Left kidney (tissue), 1 donor: ENCODE measurements around the gene TRAPPC14. TPM values are rescaled to one million over a fixed set of nuclear protein-coding genes. Genes with fewer than 3 reads are reported as not detected.

Experiments
- polyA plus RNA-seq: library from polyadenylated mRNA; unstranded; fragments of 120-200 nt; gene quantifications from one replicate; pipeline ENCODE4 v1.2.1, GENCODE V29; 2013; ENCODE audit not compliant: insufficient read length

Gene TRAPPC14
- polyA plus RNA-seq, 1 donor, result 22.3 TPM

Other genes starting within 250 kb of the TRAPPC14 start
- gene TRIM4, start 239.2 kb downstream of the TRAPPC14 start, polyA plus RNA-seq, result 37.0 TPM
- gene GJC3, start 229.1 kb downstream of the TRAPPC14 start, polyA plus RNA-seq, result 0.73 TPM
- gene AZGP1, start 182.7 kb downstream of the TRAPPC14 start, polyA plus RNA-seq, result 51.8 TPM
- 76.7 TPM for gene ZKSCAN1, start 143.1 kb downstream of the TRAPPC14 start, polyA plus RNA-seq
- gene ZSCAN21, start 108.9 kb downstream of the TRAPPC14 start, polyA plus RNA-seq, result 24.7 TPM
- 60.6 TPM for gene ZNF3, start 77.0 kb downstream of the TRAPPC14 start, polyA plus RNA-seq
- 126 TPM for gene COPS6, start 69.8 kb downstream of the TRAPPC14 start, polyA plus RNA-seq
- 177 TPM for gene MCM7, start 57.3 kb downstream of the TRAPPC14 start, polyA plus RNA-seq
- gene AP4M1, start 57.1 kb downstream of the TRAPPC14 start, polyA plus RNA-seq, result 33.2 TPM
- 67.9 TPM for gene TAF6, start 39.4 kb downstream of the TRAPPC14 start, polyA plus RNA-seq
- 46.7 TPM for gene CNPY4, start 39.1 kb downstream of the TRAPPC14 start, polyA plus RNA-seq
- gene MBLAC1, start 31.8 kb downstream of the TRAPPC14 start, polyA plus RNA-seq, result 1.3 TPM
- gene LAMTOR4, start 9.8 kb downstream of the TRAPPC14 start, polyA plus RNA-seq, result 91.2 TPM
- gene GAL3ST4, start 9.9 kb upstream of the TRAPPC14 start, polyA plus RNA-seq, result 6.2 TPM
- gene GPC2, start 18.7 kb upstream of the TRAPPC14 start, polyA plus RNA-seq, result 11.5 TPM
- gene STAG3, start 19.2 kb upstream of the TRAPPC14 start, polyA plus RNA-seq, result 30.7 TPM
- 9.7 TPM for gene PVRIG, start 61.2 kb upstream of the TRAPPC14 start, polyA plus RNA-seq
- 9.6 TPM for gene SPDYE3, start 149.0 kb upstream of the TRAPPC14 start, polyA plus RNA-seq
- gene PILRB, start 199.4 kb upstream of the TRAPPC14 start, polyA plus RNA-seq, result 74.1 TPM
- 12.6 TPM for gene PILRA, start 214.8 kb upstream of the TRAPPC14 start, polyA plus RNA-seq